Stimulated activated CD4-positive, alpha-beta T cell treated with anti-CD3 and anti-CD28 coated beads, TNF-alpha, amount 100 ng/mL, for 4 hours (primary cell): ENCODE measurements around the gene ABCB7.
"Not testable (repeated sequence)": the region's sequence is repeated elsewhere in the genome, so short reads cannot be mapped to it uniquely, and the experiment has no call there.

Experiments
- DNase-seq, 3 experiments: peaks; one replicate each; pipeline ENCODE4 v3.0.0-alpha.2; 2020; ENCODE audit warnings: low read depth in 3 of 3

The ABCB7 gene

DNA sequence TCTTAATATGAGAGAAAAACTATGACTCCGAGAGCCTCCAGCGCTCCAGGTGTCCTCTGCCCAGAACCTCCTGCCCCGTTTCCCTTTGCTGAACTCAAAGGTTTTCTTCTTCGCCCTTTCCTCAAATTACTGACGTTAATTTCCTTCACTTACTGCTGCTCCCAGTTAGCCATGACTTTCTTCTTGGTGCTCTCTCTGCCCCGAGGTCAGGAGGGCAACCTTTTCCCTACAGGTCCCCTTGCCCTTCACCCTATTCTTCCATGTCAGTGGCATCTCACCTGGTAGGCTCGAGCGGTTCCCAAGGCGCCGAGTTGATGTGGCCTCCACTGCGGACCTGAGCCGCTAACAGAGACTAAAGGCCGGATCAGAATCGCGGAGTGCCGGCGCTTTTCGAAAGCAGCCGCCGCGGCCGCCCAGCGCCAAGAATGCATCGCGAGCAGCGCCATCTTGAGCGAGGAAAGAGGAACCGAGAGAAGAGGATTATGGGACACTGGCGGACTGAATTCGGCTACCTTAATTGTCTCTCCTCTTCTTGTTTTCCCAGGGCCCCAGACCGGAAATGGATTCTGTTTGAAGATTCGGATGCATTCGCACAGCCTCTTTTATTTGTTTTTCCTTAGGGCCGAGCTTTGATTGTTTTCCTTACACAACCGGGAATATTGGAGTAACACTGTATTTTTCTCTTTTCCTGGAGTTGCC lies at the start of gene ABCB7:
ABCB7 (minus strand) TSS at position 457 of the 699 bp plus-strand sequence; CDS start at position 446, 11 bp downstream.
- DNase-seq = peak; percentile 8 to 17 (median 14)

DNA sequence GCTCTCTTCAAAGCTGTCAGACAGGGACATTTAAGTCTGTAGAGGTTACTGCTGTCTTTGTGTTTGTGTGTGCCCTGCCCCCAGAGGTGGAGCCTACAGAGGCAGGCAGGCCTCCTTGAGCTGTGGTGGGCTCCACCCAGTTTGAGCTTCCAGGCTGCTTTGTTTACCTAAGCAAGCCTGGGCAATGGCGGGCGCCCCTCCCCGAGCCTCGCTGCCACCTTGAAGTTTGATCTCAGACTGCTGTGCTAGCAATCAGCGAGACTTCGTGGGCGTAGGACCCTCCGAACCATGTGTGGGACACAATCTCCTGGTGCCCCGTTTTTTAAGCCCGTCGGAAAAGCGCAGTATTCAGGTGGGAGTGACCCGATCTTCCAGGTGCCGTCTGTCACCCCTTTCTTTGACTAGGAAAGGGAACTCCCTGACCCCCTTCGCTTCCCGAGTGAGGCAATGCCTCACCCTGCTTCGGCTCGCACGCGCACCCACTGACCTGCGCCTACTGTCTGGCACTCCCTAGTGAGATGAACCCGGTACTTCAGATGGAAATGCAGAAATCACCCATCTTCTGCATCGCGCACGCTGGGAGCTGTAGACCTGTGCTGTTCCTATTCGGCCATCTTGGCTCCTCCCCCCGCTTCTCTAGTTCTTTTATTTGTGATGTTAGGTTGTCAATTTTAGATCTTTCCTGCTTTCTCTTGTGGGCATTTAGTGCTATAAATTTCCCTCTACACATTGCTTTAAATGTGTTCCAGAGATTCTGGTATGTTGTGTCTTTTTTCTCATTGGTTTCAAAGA lies 32.5 kb upstream of the ABCB7 start:
- DNase-seq = not testable (repeated sequence)

DNA sequence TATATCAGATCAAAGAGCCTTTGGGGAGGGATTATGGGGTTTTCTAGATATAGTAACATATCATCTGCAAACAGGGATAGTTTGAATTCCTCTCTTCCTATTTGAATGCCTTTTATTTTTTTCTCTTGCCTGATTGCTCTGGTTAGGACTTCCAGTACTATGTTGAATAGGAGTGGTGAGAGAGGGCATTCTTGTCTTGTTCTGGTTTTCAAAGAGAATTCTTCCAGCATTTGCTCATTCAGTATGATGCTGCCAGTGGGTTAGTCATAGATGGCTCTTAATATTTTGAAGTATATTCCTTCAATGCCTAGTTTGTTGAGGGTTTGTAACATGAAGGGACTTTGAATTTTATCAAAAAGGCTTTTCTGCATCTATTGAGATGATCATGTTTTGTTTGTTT lies 25.6 kb upstream of the ABCB7 start:
- DNase-seq = no peak

DNA sequence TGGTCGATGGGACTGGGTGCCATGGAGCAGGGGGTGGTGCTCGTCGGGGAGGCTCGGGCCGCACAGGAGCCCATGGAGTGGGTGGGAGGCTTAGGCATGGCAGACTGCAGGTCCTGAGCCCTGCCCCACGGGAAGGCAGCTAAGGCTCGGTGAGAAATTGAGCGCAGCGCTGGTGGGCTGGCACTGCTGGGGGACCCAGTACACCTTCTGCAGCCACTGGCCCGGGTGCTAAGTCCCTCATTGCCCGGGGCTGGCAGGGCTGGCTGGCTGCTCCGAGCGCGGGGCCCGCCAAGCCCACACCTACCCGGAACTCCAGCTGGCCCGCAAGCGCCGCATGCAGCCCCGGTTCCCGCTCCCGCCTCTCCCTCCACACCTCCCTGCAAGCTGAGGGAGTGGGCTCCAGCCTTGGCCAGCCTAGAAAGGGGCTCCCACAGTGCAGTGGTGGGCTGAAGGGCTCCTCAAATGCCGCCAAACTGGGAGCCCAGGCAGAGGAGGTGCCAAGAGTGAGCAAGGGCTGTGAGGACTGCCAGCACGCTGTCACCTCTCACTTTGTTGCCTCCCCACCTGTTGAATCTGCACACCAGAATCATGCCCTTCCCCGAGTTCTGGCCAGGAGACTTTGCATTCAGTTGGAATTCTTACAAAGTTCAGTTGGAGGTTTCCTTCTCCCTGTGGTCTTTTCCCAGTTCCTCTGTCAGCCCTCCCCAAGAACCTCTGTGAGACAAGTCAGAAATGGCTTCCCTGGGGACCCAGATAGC lies 23.6 kb upstream of the ABCB7 start:
- DNase-seq = not testable (repeated sequence)

- DNase-seq = not testable (repeated sequence)
These were observed 16.3 kb upstream of the ABCB7 start for GRCh38 chrX:75172257-75172890.

DNA sequence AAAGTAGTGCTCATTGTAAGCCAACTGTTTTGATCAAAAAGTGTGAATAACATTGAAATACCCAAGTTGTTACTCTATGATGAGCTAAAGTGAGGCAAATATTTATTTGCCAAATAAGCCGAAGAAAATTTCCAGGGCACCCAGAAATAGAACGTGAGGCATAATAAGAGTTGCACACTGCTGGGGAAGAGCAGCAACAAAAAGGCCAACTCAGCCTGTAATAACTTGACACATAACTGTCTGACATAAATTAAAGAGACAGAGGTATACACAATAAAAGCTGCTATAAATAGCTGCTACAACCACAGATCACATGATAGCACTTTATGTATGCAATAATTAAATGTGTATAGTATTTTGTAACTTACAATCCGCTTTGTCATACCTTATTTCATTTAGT lies 2.0 kb upstream of the ABCB7 start:
- DNase-seq = no peak

DNA sequence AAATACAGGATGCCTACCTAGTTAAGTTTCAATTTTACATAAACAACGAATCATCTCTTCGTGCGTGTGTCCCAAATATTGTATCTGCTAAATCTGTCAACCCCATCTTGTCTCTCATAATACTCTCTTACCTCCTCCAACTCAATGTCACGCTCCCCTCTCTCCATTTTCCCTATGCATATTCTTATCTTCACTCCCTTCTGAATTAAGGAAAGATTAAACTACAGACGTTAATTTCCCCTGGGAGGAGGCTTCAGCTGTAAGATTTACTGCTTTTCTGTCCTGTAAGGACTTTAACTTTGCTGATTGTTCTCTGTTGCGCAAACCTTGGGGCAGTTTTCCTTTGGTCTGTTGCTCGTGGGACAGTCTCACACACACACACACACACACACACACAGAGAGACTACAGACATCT lies 455 bp upstream of the ABCB7 start:
- no peak for DNase-seq

GRCh38 chrX:75155447-75155826 lies 646 bp downstream of the ABCB7 start:
- no peak for DNase-seq

GRCh38 chrX:75154871-75155270 lies 1.2 kb downstream of the ABCB7 start:
- no peak for DNase-seq

GRCh38 chrX:75151827-75152592 lies 4.1 kb downstream of the ABCB7 start:
- DNase-seq = no peak

GRCh38 chrX:75149654-75150053 lies 6.4 kb downstream of the ABCB7 start:
- no peak for DNase-seq

- no peak for DNase-seq
These were observed 23.4 kb downstream of the ABCB7 start for GRCh38 chrX:75132672-75133071.

GRCh38 chrX:75131973-75132627 lies 24.0 kb downstream of the ABCB7 start:
- DNase-seq = no peak

GRCh38 chrX:75129069-75129468 lies 27.0 kb downstream of the ABCB7 start:
- DNase-seq = not testable (repeated sequence)

- DNase-seq = no peak
These were observed 37.8 kb downstream of the ABCB7 start for GRCh38 chrX:75118296-75118695.

DNA sequence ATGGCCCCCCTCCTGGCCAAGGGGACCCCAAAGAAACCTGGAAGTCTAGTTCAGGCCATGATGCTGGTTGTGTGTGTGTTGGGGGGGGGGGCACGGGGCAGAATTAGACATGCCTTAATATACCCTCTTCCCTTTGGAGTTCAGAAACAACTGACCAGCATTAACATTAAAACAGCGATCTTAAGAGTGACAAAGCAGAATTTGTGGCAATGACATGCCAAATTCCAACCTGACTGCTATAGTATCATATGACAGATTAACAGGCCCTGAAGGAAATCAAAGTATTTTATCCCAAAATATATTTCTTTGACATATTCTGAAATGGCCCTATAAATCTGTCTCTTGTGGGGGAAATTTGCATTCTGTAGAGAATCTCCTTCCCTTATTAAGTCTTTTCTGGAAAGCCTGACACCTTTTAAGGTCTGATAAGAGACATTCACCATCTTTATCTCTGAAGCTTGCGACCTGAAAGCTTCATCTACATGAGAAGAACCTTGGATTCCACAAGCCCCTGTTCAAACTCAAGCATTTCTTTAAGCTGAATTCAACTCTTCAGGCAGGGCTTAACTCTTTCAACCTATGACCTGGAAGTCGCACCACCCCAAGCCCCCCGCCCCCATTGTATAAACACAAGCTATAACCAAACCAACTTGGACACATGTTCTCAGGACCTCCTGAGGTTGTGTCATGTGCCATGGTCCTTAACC lies 40.2 kb downstream of the ABCB7 start:
- DNase-seq = no peak

DNA sequence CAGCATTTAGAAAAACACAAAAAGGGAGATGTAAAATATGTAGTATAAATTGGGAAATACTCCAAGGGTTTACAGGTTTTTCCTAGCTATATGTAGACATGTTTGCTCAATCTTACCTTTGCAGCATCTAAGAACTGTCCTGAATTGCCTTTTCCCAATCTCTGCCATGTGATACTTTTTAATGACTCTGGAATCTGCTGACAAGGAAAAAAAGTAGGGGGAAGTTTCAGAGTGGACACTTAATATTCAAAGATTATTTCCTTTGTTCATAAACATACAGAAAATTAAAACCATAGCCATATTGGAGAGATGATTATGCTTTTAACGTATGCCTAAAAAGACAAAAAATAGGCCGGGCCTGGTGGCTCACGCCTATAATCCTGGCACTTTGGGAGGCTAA lies 41.4 kb downstream of the ABCB7 start:
- DNase-seq = no peak

- DNase-seq = no peak
These were observed 42.4 kb downstream of the ABCB7 start for GRCh38 chrX:75113664-75114063.

DNA sequence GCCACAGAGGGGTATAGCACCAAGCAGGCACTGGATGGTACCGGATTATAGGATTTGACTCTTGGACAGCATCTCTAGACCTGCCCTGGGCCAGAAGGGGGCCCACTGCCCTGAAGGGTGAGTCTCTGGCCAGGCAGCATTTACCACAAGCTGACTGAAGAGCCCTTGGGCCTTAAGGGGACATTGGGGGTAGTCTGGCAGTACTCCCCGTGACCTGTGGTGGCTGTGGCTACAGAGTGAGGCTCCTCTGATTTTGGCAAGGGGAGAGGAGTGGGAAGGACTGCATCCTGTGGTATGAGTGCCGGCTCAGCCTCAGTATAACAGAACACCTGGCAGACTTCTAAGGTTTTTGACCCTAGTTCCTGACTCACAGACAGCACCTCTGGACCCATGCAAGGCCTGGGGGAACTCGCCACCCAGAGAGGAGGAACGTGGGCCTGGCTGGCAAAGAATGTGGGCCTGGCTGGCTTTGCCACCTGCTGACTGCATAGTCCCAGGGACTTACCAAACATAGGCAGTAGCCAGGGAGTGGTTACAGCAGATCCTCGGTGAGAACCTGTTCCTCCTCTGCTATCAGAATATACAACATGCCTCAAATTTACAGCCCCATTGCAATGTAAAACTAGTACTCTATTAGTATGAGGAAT lies 48.1 kb downstream of the ABCB7 start:
- DNase-seq = no peak

DNA sequence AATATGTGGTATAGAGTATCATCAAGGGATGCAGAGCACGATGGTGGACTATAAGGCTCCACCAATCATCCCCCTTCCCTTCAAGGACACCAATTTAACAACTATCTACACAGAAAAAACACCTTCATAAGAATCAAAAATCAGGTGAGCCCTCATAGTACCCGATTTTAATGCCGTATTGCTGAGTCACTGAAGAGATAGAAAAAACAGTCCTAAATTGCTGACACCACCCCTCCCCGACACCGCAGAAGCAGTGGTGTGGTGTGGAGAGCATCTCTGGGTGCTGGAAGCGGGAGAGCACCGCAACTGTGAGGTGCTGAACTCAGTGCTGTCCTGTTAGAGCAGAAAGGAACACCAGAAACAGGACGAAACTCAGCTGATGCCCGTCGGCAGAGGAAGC lies 49.3 kb downstream of the ABCB7 start:
- no peak for DNase-seq
